Measurements from ENCODE around the gene PAQR8. TPM values are rescaled to one million over a fixed set of nuclear protein-coding genes. Genes with fewer than 3 reads are reported as not detected.

Gene PAQR8
- total and polyA plus RNA-seq, 2 of the 4 experiments (the other 2 are of a cell fraction): 1.4 to 1.6 TPM

- H3K4me2 ChIP-seq (ENCODE audit: low read depth, low read length): no peak overlapping the region
Measured at GRCh38 chr6:52438926-52439325, 77.0 kb downstream of the PAQR8 start.

More at GRCh38 chr6:52438926-52439325, 77.0 kb downstream of the PAQR8 start:
- in situ Hi-C loops (cut with MboI; ENCODE audit: low sequenced_read_pairs): no loop called here
- no peak overlapping the region for H2AK9ac ChIP-seq (replicated peaks; ENCODE audit: low read depth, low read length, poor library complexity)
- H3K23ac ChIP-seq (ENCODE audit: low read depth, low read length): no peak overlapping the region
- H3K56ac ChIP-seq (ENCODE audit: extremely low read depth, insufficient read depth, low read length): no peak overlapping the region
- H3K36me3 ChIP-seq (ENCODE audit: control insufficient read depth, insufficient read depth, low read length): no peaks in the 10 kb centered on the region
- H2BK20ac ChIP-seq (ENCODE audit: low read depth, low read length): no peak overlapping the region
- no peak overlapping the region for H3K4ac ChIP-seq (ENCODE audit: low read depth, low read length)
- intact Hi-C loops (cut with micrococcal nuclease): loop anchor here (5.0 kb wide), 1 partner anchor 48 kb away; no protein-coding TSS in a partner anchor
- H3K18ac ChIP-seq (ENCODE audit: low read depth, low read length): no peak overlapping the region
- H2AFZ ChIP-seq (replicated peaks; ENCODE audit: low read length, poor library complexity): no peak overlapping the region
- no peaks in the 10 kb centered on the region for H3K27me3 ChIP-seq (ENCODE audit: control insufficient read depth, insufficient read depth, low read length)
- no peak overlapping the region for H4K5ac ChIP-seq (ENCODE audit: low read depth, low read length)
- POLR2A ChIA-PET (ENCODE audit: unreplicated experiment): no interaction called here
- no CpG with 5 or more reads among the region's 2 CpGs for WGBS, 2 experiments (ENCODE audit: extremely low coverage in 2 of 2, insufficient read length in 1 of 2)
- H3K14ac ChIP-seq (replicated peaks; ENCODE audit: low read depth, low read length): no peak overlapping the region
- no peak overlapping the region for H2BK5ac ChIP-seq (ENCODE audit: low read depth, low read length, poor library complexity, severe bottlenecking)
- no peaks in the 10 kb centered on the region for H3K4me1 ChIP-seq (ENCODE audit: control insufficient read depth, insufficient read depth, low read length)
- dilution Hi-C loops (cut with HindIII; ENCODE audit: low sequenced_read_pairs, unreplicated experiment): no loop called here
- no peak overlapping the region for H2BK15ac ChIP-seq (ENCODE audit: low read depth, low read length)
- DNase-seq (no peak), ATAC-seq (ENCODE audit: low read depth) (no peak)
- H3K9me3 ChIP-seq (ENCODE audit: control insufficient read depth, insufficient read depth, low read length): no peaks in the 10 kb centered on the region
- H2AK5ac ChIP-seq (ENCODE audit: low read depth, low read length): no peak overlapping the region
- no peak overlapping the region for H3K4me3 ChIP-seq (ENCODE audit: insufficient read depth, low read depth, low read length)
- no peak overlapping the region for H3K27ac ChIP-seq (ENCODE audit: insufficient read depth, low read length)
- no peak overlapping the region for H3K9ac ChIP-seq (ENCODE audit: low read depth, low read length)
- H4K8ac ChIP-seq (ENCODE audit: low read depth in 2 of 2, low read length in 2 of 2): no peak overlapping the region
- H3K79me1 ChIP-seq (ENCODE audit: low read depth in 1 of 2, low read length in 2 of 2): peaks cover 0 to 4% of the 10 kb centered on the region in 2 experiments; a peak in 2 of 4 replicates
- H2BK120ac ChIP-seq (ENCODE audit: low read depth, low read length): no peak overlapping the region
- H3K9me1 ChIP-seq (ENCODE audit: insufficient read depth, low read length): no peaks in the 10 kb centered on the region
- H4K91ac ChIP-seq (ENCODE audit: insufficient read depth, low read depth, low read length): no peak overlapping the region
- TF ChIP-seq MAFK (IDR thresholded peaks at IDR 0.05; ENCODE audit: low read depth, low read length): no peak
- no peak for TF ChIP-seq MXI1 (IDR thresholded peaks at IDR 0.05; ENCODE audit: borderline replicate concordance, low read depth, low read length)
- no peak for TF ChIP-seq FOS (IDR thresholded peaks at IDR 0.05; ENCODE audit: low read depth, low read length)
- TF ChIP-seq RFX5 (IDR thresholded peaks at IDR 0.05; ENCODE audit: low read depth, low read length): no peak
- no peak for TF ChIP-seq NFE2L2 (IDR thresholded peaks at IDR 0.05; ENCODE audit: low read depth, low read length)
- no peak for TF ChIP-seq CHD1 (IDR thresholded peaks at IDR 0.05; ENCODE audit: low read depth, low read length)
- TF ChIP-seq RAD21 (IDR thresholded peaks at IDR 0.05; ENCODE audit: low read length): no peak
- TF ChIP-seq, protein P1, sequence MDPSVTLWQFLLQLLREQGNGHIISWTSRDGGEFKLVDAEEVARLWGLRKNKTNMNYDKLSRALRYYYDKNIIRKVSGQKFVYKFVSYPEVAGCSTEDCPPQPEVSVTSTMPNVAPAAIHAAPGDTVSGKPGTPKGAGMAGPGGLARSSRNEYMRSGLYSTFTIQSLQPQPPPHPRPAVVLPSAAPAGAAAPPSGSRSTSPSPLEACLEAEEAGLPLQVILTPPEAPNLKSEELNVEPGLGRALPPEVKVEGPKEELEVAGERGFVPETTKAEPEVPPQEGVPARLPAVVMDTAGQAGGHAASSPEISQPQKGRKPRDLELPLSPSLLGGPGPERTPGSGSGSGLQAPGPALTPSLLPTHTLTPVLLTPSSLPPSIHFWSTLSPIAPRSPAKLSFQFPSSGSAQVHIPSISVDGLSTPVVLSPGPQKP (IDR thresholded peaks at IDR 0.05; ENCODE audit: borderline replicate concordance, low read depth, low read length): no peak
- TF ChIP-seq POLR2A (IDR thresholded peaks at IDR 0.05; ENCODE audit: low read depth, low read length): no peak
- TF ChIP-seq, protein P2, sequence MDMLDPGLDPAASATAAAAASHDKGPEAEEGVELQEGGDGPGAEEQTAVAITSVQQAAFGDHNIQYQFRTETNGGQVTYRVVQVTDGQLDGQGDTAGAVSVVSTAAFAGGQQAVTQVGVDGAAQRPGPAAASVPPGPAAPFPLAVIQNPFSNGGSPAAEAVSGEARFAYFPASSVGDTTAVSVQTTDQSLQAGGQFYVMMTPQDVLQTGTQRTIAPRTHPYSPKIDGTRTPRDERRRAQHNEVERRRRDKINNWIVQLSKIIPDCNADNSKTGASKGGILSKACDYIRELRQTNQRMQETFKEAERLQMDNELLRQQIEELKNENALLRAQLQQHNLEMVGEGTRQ (IDR thresholded peaks at IDR 0.05; ENCODE audit: low read depth, low read length): no peak
- no TSS peak for BruUV-seq (replicated peaks)
- CTCF ChIA-PET: interaction anchor here (0.9 kb wide), 1 partner anchor 15 kb away, joined by 3 read pairs; no protein-coding TSS in a partner anchor
- H4K20me1 ChIP-seq (ENCODE audit: insufficient read depth, low read length): no peaks in the 10 kb centered on the region
